Type B pancreatic cell (in vitro differentiated cells): ENCODE data around the gene MAP4K5. TPM values are rescaled to one million over a fixed set of nuclear protein-coding genes. Genes with fewer than 3 reads are reported as not detected.

Source experiments
- DNase-seq: peaks from one replicate; pipeline ENCODE4 v3.0.0; 2021; ENCODE audit warnings: mixed read lengths; ENCODE audit not compliant: unreplicated experiment; ENCODE audit errors: extremely low spot score
- H3K27ac Mint-ChIP-seq: 2 replicates; pipeline ENCODE4 v1.8.0; 2021; ENCODE audit warnings: mild to moderate bottlenecking, mixed read lengths
- H3K27me3 Mint-ChIP-seq: 2 replicates; pipeline ENCODE4 v1.8.0; 2021; ENCODE audit warnings: mixed read lengths
- H3K36me3 Mint-ChIP-seq: 2 replicates; pipeline ENCODE4 v1.8.0; 2021; ENCODE audit warnings: mixed read lengths
- H3K4me1 Mint-ChIP-seq: one replicate; pipeline ENCODE4 v1.8.0; 2021; ENCODE audit warnings: mixed read lengths; ENCODE audit not compliant: unreplicated experiment
- H3K4me3 Mint-ChIP-seq: 2 replicates; pipeline ENCODE4 v1.8.0; 2021; ENCODE audit warnings: mild to moderate bottlenecking, mixed read lengths
- H3K9me3 Mint-ChIP-seq: 2 replicates; pipeline ENCODE4 v1.8.0; 2021; ENCODE audit warnings: mixed read lengths
- total RNA-seq: library from RNA; stranded (reverse); gene quantifications from 2 replicates; pipeline ENCODE4 v1.2.1, GENCODE V29; 2021; ENCODE audit warnings: low replicate concordance
- TF ChIP-seq, protein P1 (sequence below): fragments of 200-600 bp; sonication (generic); conservative IDR thresholded peaks from 2 replicates; pipeline ENCODE4 v1.5.0; 2021; ENCODE audit warnings: antibody characterized with exemption, mild to moderate bottlenecking

Gene MAP4K5
- total RNA-seq, 1 donor from 2014 or later, result 58.4 TPM

DNA sequence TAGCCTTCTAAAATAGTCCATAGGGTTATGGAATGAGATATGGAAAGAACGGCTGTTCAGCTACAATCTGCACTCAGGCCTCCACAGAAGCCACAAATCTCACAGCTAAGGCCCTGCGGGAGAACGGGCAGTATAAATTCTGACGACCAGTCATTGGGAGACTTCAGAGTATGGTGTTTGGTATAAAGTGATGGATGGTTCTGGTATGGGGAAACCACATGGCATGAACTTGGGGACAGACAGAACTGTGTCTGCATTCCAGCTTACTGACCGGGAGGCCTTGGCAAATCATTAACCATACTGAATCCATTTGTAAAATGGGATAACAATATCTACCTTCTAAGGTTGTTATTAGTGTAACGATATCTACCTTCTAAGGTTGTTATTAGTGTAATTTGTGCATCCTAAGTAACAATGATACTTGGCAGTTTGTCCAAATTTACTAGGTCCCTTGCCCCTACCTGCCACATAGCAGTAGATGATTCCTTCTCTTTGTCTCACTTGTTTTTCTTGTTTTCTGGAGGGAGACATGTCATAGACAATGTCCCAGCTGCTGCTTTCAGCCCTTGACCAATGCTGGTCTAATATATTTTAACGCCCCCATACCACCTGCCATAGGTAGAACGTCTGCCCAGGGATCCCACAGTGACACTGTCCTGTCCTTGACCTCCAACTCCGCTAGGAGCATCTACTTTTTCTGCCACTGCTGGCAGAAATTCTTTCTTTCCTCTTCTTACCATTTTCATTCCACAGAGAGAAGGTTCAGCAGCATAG lies 142.5 kb downstream of the MAP4K5 start:
- no peak for DNase-seq
- peaks cover 7% of the 10 kb centered on the region for H3K27me3 Mint-ChIP-seq
- H3K36me3 Mint-ChIP-seq, result peaks cover 4% of the 10 kb centered on the region
- no peak overlapping the region for H3K27ac Mint-ChIP-seq
- no peaks in the 10 kb centered on the region for H3K9me3 Mint-ChIP-seq
- TF ChIP-seq, protein P1, sequence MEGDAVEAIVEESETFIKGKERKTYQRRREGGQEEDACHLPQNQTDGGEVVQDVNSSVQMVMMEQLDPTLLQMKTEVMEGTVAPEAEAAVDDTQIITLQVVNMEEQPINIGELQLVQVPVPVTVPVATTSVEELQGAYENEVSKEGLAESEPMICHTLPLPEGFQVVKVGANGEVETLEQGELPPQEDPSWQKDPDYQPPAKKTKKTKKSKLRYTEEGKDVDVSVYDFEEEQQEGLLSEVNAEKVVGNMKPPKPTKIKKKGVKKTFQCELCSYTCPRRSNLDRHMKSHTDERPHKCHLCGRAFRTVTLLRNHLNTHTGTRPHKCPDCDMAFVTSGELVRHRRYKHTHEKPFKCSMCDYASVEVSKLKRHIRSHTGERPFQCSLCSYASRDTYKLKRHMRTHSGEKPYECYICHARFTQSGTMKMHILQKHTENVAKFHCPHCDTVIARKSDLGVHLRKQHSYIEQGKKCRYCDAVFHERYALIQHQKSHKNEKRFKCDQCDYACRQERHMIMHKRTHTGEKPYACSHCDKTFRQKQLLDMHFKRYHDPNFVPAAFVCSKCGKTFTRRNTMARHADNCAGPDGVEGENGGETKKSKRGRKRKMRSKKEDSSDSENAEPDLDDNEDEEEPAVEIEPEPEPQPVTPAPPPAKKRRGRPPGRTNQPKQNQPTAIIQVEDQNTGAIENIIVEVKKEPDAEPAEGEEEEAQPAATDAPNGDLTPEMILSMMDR, result no peak
- no peak overlapping the region for H3K4me3 Mint-ChIP-seq
- H3K4me1 Mint-ChIP-seq, result peaks cover 9% of the 10 kb centered on the region

- H3K27me3 Mint-ChIP-seq, result no peaks in the 10 kb centered on the region
- H3K27ac Mint-ChIP-seq, result peak overlapping the region; percentile 29
- TF ChIP-seq, protein P1, result no peak
- no peaks in the 10 kb centered on the region for H3K9me3 Mint-ChIP-seq
- H3K36me3 Mint-ChIP-seq, result no peaks in the 10 kb centered on the region
- H3K4me1 Mint-ChIP-seq, result peaks cover 9% of the 10 kb centered on the region
- DNase-seq, result no peak
- H3K4me3 Mint-ChIP-seq, result no peak overlapping the region
Observed at GRCh38 chr14:50388256-50388931, 144.0 kb downstream of the MAP4K5 start.

- no peaks in the 10 kb centered on the region for H3K36me3 Mint-ChIP-seq
- H3K9me3 Mint-ChIP-seq, result no peaks in the 10 kb centered on the region
- no peak for DNase-seq
- H3K27ac Mint-ChIP-seq, result no peak overlapping the region
- TF ChIP-seq, protein P1, result no peak
- peaks cover 9% of the 10 kb centered on the region for H3K4me1 Mint-ChIP-seq
- no peaks in the 10 kb centered on the region for H3K27me3 Mint-ChIP-seq
- no peak overlapping the region for H3K4me3 Mint-ChIP-seq
Observed at GRCh38 chr14:50387548-50387947, 144.8 kb downstream of the MAP4K5 start.

DNA sequence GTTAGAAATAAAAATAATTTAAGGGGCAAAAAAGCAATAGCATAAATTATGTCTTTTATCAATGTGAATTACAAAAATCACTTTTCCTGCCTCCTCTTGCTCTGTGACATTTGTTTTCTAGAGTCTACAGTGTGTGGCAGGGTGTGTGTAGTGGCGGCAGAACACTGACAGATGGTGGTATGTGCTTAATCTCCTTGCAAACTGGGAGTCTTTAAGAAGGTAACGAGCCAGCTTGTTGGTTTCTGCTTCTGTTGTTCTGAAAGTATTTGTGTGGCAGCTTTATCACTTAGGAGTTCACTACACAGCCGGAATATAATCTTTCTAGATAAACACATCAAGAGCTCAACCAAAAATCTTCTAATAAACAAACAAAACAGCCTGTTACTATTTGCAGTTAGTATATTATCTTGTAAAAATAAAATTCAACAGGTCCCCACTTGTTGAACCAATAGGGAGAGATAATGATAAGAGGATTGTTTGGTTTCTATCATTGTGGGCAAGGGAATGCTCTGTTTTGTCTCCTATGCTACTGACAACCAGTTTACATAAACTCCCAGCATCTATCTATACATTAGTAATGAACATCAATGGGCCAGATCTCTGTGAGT lies 148.6 kb downstream of the MAP4K5 start:
- no peak overlapping the region for H3K4me3 Mint-ChIP-seq
- TF ChIP-seq, protein P1, result no peak
- no peaks in the 10 kb centered on the region for H3K27me3 Mint-ChIP-seq
- peaks cover 5% of the 10 kb centered on the region for H3K4me1 Mint-ChIP-seq
- no peak for DNase-seq
- H3K36me3 Mint-ChIP-seq, result no peaks in the 10 kb centered on the region
- no peak overlapping the region for H3K27ac Mint-ChIP-seq
- no peaks in the 10 kb centered on the region for H3K9me3 Mint-ChIP-seq

GRCh38 chr14:50381823-50382287 lies 150.5 kb downstream of the MAP4K5 start:
- H3K36me3 Mint-ChIP-seq, result no peaks in the 10 kb centered on the region

More at GRCh38 chr14:50381823-50382287, 150.5 kb downstream of the MAP4K5 start:
- Mint-ChIP-seq H3K9me3 (no peaks in the 10 kb centered on the region), H3K27me3 (no peaks in the 10 kb centered on the region), H3K4me3 (no peak overlapping the region), H3K4me1 (no peaks in the 10 kb centered on the region), H3K27ac (peak overlapping the region; percentile 39)
- TF ChIP-seq, protein P1, result no peak
- no peak for DNase-seq
